Erythroblast (primary cell): ENCODE results near the gene PNKD.

Source experiments
- GATA1 ChIP-seq: IDR thresholded peaks from 2 replicates; pipeline ENCODE4 v1.6.1; 2011; ENCODE audit warnings: low read depth, mild to moderate bottlenecking, control low read depth, low read length, moderate library complexity
- POLR2A ChIP-seq: IDR thresholded peaks from 2 replicates; pipeline ENCODE4 v1.6.1; 2011; ENCODE audit warnings: mild to moderate bottlenecking, low read length

- TF ChIP-seq POLR2A (no peak), GATA1 (no peak)
Measured at GRCh38 chr2:218312267-218312756, 42.0 kb downstream of the PNKD start.
